GM03348 (cell line): Measurements from ENCODE around the gene ABCG2.
"Not testable (repeated sequence)": the region's sequence is repeated elsewhere in the genome, so short reads cannot be mapped to it uniquely, and the experiment has no call there.

ENCODE experiments used
- DNase-seq: peaks from one replicate; pipeline ENCODE4 v3.0.0; 2012; ENCODE audit warnings: low spot score

The ABCG2 gene

DNA sequence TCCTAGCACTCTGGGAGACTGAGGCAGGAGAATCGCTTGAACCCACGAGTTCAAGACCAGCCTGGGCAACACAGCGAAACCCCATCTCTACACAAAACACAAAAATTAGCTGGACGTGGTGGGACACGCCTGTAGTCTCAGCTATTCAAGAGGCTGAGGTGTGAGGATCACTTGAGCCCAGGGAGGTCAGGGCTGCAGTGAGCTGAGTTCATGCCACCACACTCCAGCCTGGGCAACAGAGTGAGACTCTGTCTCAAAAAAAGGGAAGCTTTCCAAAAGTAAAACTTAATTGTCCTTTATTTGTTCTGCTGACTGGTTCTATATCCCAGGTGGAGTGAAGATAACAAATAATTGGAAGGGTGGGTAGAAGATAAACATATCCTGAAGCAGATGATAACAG, 45.6 kb downstream of the ABCG2 start:
- no peak for DNase-seq

DNA sequence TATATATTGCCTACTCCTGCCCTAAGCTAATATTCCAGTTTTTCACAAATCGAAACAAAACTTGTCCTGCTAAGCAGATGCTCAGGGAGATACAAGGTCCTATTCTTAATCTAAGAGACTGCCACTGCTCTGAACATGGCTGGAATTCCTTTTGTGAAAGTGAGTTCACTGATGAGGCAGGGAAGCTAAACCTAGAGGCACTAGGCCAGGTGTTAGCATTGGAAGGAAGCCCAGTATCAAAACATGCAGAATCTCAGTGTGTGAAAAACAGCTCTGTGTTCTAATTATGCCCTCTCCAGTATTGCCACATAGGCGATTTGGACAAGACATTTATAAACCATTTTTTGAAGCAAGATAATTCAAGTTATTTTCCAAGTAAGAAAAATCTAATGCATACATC, 47.6 kb downstream of the ABCG2 start:
- DNase-seq, result no peak

DNA sequence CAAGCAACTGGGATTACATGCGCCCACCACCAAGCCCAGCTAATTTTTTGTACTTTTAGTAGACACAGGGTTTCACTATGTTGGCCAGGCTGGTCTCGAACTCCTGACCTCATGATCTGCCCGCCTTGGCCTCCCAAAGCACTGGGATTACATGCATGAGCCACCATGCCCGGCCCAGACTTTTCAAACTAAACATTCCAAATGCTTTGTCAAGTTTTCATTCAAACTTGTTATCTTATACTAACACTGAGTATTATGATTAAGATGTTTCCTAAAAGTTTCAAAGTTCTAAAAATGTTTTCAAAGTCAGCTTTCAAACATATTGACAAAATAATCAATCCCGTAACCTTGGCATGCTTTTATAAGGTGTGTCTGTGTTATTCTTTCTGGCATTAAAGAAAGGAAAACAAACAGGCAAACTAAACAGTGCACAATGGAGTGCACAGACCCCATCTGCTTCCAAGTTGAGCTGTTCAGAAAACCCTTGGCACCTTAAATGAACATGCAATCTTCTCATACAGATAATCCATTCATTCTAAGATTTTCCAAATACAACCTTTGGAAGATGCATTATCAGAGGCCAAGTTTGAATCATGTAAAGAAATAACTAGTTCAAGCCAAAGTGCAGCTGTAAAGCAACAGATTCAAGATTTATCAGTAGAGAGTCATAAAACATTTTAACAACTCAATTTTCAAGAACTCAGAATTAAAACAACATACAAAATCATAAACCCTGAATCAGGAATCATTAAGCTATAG, 49.1 kb downstream of the ABCG2 start:
- DNase-seq, result no peak

DNA sequence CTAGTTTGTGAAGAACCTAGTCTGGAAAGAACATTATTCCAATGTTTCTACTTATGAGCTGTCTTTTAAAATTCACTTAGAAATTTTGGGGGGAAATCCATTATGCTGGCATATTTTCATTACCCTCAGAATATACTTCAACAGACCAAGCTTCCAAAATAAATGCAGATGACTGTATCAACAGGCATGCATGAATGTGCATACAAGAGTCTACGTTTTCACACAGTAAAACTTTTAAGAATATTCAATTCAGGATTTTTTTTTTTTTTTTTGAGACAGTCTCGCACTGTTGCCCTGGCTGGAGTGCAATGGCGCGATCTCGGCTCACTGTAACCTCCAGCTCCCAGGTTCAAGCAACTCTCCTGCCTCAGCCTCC, 49.7 kb downstream of the ABCG2 start:
- DNase-seq, result no peak

DNA sequence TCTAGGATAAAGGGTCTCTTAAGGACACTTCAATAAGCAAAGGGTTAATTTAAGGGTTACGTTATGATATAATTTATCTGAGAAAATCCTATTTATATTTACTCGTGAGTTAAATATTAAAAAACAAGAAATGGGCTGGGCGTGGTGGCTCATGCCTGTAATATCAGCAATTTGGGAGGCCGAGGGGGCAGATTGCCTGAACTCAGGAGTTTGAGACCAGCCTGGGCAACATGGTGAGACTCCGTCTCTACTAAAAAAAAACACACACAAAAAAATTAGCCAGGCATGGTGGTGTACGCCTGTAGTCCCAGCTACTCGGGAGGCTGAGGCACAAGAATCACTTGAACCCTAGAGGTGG, 50.4 kb downstream of the ABCG2 start:
- not testable (repeated sequence) for DNase-seq

DNA sequence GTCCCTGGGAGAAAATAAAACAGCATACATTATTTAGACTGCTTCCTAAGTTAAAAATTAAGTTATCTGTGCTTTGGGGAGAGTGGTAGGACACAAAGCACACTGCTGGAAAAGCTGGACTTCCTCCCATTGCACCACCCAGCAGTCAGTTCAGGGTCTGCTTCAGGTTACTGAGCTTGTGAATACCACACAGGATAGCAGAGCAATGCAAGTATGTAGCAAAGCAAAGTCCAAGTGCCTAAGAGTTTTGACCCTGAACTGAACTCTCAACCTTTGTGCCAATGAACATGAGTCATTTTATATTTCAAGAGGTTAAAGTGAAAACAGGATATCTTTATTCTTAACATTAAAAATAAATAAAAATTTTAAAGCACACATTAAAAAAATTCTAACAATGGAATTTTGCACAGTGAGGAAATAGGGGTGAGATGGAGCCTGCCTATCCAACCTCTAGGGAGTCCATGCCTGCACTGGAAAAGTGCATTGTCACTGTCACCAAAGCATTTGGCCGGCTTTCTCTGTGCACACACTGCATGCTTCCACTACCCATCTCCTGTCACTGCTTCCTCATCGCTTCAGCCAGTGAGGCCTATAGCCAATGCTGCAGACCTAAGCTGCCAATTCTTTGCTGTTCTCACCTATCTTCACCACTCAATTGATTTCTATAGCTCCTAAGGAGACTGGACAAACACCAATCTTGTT, 50.9 kb downstream of the ABCG2 start:
- no peak for DNase-seq

DNA sequence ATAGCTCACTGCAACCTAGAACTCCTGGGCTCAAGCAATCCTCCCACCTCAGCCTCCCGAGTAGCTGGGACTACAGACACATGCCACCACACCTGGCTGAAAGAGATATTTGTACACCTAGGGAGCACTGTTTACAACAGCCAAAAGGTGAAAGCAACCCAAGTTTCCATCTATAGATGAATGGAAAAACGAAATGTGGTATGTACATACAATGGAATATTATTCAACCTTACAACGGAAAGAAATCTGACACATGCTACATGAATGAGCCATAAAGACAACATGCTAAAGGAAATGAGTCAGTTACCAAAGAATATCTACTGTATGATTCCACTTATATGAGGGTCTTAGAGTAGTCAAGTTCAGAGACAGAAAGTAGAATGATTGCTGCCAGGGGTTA, 52.2 kb downstream of the ABCG2 start:
- no peak for DNase-seq

DNA sequence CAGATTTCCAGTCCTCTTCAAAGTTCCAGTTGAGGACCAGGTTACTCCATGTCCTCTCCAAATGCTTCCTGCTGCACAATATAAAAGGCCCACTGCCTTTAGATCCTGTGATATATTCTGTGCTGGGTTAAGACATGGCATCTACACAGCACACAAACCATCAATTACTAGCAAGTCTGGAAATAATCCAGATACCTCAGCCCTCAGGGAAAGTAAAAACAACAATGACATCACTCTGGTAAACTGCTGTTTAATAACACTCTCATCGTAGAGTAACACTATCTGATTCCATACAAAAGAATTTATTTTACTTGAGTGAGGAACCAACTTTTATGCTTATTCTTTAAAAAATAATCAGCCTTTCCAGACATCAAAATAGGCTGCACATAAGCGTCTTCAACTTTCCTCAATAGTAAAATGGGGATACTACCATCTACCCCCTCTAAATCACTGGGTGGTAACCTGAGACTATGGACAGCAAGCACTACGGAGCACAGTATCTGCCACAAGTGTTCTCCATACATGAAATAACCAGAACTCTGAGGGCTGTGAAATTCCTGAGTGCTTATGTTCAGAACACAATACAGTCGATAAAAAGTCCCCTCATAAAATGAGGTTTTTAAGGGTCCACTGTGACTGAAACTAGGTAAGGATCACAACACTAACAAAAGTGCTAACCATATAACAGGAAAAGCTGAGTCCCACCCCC, 53.4 kb downstream of the ABCG2 start:
- peak; percentile 11 for DNase-seq

DNA sequence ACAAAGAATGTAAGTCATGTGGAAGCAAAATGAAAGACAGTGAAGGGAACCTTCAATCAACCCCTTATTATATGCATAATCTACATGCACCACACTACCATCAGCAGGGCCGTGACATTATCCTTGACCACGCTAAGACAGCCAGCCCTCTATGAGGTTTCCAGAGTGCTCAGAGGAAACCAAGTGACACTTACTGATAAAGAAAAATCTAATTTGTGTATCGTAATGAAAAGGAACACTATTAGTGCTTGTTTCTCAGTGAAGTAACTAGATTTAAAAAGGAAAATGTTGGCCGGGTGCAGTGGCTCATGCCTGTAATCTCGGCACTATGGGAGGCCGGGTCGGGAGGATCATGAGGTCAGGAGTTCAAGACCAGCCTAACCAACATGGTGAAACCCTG, 56.4 kb downstream of the ABCG2 start:
- DNase-seq, result no peak

DNA sequence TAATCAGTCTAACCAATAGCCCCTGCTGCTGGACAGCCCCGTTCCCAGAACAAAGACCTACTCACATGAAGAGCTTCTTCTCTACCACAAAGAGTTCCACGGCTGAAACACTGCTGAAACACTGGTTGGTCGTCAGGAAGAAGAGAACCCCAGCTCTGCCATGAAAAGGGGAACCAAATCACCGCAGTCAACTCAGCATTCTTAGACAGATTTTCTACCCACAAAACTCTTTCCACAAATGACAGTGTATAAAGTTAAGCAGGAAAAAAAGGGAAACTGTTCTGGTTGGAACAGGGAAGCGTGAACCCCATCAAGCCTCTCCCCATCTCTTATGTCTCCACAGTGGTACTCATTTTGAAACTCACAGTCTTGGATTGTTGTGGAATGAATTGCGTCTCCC, 57.3 kb downstream of the ABCG2 start:
- no peak for DNase-seq

DNA sequence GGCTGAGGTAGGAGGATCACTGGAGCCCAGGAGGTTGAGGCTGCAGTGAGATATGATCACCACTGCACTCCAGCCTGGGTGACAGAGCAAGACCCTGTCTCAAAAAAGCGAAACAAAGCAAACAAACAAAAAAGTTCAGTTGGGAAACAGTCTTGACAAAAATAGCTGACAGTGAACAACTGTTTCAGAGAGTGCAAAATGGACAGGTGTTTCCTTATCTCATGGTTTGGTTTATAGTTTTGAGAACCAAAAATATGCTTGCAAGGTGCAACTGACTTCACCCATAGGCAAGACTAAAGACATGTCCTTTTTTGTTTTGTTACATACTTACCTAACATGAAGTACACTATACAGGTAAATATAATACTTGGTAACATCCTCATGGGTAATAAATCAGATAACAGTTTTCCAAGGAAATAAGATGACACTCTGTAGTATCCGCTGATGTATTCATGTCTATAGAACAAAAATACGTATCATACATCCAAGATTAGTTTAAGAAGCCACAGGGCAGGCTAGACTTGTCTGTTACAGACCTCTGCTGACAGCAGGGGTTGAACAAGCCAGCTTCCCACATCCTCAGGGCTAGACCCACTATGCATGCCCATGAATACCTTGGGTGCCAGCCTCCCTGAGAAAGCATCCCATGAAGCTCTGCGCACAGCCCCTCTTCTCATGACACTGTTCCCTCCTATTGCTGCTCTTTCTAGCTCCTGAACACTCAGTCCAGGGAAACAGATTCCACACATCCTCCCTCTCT, 59.3 kb downstream of the ABCG2 start:
- no peak for DNase-seq

DNA sequence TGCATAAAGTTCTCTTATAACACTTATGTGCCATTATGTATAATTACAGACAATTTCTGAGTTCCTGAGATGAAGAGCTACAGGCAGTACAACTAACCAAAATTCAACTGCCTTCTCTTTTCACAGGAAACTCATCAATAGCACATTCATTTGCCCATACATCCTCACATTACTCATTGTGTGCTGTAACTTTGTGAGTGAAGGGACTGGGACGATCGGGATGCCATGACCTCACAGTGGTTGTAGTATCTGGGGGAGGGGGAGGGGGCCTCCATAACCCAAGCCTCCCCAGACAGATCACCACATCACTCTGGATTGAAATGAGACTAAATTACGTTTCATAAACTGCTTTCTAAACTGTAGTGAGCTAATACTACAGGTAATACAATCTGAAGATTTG, 60.7 kb downstream of the ABCG2 start:
- no peak for DNase-seq

DNA sequence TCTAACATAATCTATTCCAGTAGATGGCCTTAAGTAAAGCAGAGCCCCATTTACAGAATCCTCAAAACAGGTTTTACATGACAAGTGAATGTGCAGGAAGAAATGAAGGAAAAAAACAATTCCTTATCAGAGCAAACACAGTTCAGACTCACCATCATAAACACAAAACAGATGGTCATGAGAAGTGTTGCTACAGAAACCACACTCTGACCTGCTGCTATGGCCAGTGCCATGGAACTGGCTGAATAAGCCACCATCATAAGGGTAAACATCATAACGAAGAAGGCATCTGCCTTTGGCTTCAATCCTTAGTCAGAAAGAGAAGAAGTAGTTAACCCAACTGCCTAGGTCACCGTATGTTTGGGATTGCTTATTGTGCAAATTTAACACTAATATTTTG, 61.1 kb downstream of the ABCG2 start:
- DNase-seq, result peak; percentile 15

DNA sequence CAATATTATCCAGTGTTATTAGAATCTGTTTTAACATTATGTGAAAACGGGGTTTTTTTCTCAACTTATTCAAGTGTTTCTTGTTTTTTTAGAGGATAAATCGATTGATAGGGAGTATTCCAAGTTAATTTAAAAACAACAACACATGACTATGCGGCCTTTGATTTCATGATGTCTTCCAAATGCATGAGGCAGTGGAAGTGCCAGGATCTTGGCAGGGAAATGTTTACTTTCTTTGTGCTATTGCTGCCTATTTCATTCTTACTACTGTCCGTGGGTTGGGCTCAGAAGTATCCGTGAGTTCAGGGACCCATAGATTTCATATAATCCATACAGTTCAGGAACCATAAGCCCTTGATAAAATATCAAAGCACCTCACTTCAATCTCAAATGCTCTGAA, 64.6 kb downstream of the ABCG2 start:
- no peak for DNase-seq

DNA sequence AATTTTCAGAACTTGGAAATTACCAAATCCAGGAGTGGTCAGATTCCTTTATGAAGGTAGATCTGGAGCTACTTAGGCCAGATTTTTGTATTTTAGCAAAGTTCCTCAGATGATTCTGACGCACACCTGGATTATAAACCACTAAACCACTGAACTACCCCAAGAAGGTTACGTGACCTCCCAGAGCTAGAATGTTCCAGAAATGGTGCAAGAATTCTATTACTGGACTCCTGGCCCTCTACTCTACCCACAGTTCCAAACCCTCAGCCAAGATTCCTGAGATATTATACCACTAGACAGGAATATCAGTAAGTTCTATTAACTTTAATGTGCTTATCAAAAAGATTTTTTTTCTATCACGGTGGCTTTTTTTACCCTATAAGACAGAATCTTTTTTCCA, 67.1 kb downstream of the ABCG2 start:
- no peak for DNase-seq

DNA sequence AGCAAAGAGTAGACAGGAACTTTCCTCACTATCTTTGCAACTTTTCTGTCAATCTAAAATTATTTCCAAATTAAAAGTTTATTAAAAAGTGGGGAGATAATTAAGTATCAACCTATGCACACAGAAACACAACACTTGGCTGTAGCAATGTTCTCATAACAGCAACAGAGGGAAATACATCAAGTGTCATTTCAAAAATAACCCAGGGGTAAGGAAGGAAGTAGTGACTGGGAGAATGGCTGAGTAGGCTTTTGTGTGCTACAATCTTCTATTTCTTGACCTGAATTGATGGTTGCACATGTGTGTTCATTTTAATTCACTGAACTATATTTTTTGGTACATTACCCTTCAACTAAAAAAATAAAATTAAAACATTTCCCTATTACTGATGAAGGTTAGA, 67.5 kb downstream of the ABCG2 start:
- no peak for DNase-seq

DNA sequence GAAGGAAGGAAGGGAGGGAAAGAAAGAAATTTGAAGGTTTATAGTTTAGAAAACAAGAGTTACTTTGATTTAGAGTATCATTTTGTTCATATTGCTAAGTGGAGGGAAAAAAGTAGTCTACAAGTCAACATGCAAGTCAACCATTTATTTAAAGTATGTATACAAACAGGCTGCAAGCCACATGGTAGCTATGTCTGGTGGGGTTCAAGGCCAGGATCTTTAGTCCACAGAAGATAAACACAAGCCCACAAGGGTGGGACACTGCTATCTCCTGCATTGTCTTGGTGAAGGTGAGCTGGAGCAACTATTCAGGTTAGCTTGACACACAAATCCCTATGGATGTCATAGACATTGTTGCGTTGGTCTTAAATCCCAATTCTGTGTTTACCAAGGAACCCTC, 71.4 kb downstream of the ABCG2 start:
- no peak for DNase-seq

DNA sequence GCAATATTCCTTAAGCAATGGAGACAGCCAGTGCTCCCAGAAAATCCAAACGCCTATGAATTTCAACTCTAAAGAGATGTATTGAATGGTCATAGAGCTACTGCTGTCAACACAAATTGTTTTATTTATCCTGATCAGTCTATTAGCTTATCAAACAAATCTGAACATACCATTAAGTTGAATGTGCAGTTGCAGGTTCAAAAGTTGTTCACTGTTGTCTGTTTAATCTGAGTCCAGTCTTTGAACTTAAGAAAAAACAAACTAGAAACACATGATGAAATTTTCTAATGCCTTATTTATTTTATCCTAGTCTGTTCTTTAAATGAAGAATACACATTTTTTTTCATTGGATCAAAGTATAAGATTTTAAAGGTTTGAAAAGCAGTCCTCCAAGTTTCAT, 77.8 kb downstream of the ABCG2 start:
- DNase-seq, result no peak

DNA sequence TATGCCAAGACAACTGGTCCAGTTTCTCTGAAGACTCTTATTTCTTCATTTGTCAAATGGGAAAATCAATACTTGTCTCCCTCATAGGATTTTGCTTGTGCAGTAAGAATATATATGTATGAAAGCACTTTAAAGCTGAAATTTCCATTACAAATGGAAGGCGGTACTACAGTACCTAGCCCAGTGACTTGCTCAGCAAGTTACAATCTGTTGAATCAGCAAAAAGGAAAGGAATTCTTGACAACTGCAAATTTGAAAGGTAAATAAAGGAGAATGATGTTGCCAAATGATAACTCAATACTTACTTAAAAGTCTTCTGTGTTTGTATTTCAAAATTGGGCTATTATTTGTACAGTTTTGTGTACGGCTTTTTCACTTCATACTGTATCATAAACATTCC, 79.9 kb downstream of the ABCG2 start:
- no peak for DNase-seq

DNA sequence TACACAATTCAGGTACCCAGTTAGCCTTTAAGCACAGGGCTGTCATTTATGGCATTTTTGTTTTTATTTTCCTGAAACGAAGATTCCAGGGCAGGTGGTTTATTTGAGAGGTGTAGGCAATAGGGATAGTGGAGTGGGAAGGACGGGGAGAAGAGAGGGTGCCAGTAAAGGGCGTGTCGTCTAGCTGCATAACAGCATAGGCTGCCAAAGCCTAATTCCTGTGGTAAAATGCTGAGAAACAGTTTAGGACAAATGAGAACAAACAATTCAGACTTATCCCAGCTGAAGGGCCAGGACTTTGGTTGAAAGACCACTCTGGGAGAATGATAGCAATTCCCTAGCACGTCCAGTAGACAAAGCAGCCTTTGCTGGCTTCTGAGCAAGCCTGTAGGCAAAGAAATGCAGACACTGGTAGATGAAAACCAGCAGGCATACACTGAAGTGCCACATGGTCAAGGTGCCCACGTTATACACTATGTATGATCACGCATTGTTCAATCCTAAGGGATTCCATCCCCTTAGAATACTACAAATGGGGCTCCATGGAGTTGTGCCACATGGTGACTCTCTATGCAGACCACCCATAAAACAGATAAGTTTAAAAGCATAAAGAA, 80.4 kb downstream of the ABCG2 start:
- DNase-seq, result peak; percentile 21

DNA sequence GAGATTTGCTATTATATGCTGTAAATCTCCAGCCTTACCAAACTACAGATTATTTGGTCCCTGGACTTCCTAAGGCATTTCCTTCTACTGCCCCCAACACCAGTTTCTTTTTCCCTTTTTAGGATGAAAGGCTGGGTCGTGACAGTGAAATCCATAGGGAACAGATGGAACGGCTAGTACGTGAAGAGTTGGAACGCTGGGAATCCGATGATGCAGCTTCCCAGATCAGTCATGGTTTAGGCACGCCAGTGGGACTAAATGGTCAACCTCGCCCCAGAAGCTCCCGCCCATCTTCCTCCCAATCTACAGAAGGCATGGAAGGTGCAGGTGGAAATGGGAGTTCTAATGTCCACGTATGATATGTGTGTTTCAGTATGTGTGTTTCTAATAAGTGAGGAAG, 83.1 kb downstream of the ABCG2 start:
- DNase-seq, result no peak

DNA sequence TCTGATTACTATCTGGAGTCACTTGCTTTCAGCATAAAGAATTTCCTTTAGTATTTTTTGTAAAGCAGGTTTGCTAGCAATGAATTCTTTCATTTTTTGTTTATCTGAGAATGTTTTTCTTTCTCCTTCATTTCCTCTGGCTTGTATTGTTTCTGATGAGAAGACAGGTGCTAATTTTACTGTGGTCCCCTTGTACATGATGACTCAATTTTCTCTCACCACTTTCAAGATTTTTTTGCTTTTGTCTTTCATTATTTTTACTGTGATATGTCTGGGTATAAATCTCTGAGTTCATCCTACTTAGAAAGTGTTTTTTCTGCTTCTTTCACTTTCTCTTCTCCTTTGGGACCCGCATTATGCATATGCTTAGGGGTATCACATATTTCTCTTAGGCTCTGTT, 88.4 kb downstream of the ABCG2 start:
- DNase-seq, result no peak
